BJ (cell line): Measurements from ENCODE around the gene CHRNA9. TPM values are rescaled to one million over a fixed set of nuclear protein-coding genes. Genes with fewer than 3 reads are reported as not detected.
"Not testable (repeated sequence)": the region's sequence is repeated elsewhere in the genome, so short reads cannot be mapped to it uniquely, and the experiment has no call there.

Experiments
- CTCF ChIA-PET: fragments of 350-600 bp; formaldehyde crosslinking; extraction: SDS; loops from one replicate; lab custom pipeline; 2021; ENCODE audit warnings: antibody characterized with exemption, inconsistent platforms; lab: Yijun Ruan, JAX
- POLR2A ChIA-PET: fragments of 300-600 bp; sonication (Branson Sonifier 250); formaldehyde crosslinking; extraction: SDS; loops from one replicate; lab custom pipeline; 2021; ENCODE audit warnings: antibody characterized with exemption; lab: Charles Lee
- DNase-seq: peaks from one replicate; pipeline ENCODE4 v3.0.0-alpha.2; 2011; ENCODE audit warnings: low read depth
- H3K27me3 ChIP-seq: 2 replicates; pipeline ENCODE4 v1.6.0; 2011; ENCODE audit warnings: low read length; ENCODE audit not compliant: control insufficient read depth, insufficient read depth
- H3K36me3 ChIP-seq: 2 replicates; pipeline ENCODE4 v1.5.1; 2011; ENCODE audit warnings: low read length; ENCODE audit not compliant: control insufficient read depth, insufficient read depth
- H3K4me3 ChIP-seq: 2 replicates; pipeline ENCODE4 v1.5.1; 2011; ENCODE audit warnings: low read depth, mild to moderate bottlenecking, control low read depth, low read length
- polyA plus RNA-seq: library from polyadenylated mRNA; depleted of rRNA; stranded (reverse); fragments of >200 nt; gene quantifications from 2 replicates; pipeline ENCODE4 v1.2.3, GENCODE V29; 2011
- TF ChIP-seq, protein P1 (sequence below): IDR thresholded peaks from 2 replicates; pipeline ENCODE4 v1.5.1; 2011; ENCODE audit warnings: low read depth, mild to moderate bottlenecking, control low read depth, inconsistent platforms, low read length, moderate library complexity; ENCODE audit not compliant: insufficient read depth

Gene CHRNA9
- polyA plus RNA-seq, 1 experiment, result 0.12 TPM

GRCh38 chr4:40292313-40292759 is 42.8 kb upstream of the CHRNA9 start:
- CTCF ChIA-PET, result interaction anchor here (1.1 kb wide), 1 partner anchor 236 kb away, joined by 3 read pairs; no protein-coding TSS in a partner anchor
- POLR2A ChIA-PET, result no interaction called here

DNA sequence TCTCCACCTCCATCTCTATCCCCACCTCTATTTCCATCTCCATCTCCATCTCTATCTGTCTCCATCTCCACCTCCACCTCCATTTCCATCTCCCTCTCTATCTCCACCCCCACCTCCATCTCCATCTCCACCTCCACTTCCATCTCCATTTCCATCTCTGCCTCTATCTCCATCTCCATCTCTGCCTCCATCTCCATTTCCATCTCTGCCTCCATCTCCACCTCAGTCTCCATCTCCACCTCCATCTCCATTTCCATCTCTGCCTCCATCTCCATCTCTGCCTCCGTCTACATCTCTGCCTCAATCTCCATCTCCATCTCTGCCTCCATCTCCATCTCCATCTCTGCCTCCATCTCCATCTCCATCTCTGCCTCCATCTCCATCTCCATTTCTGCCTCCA is 40.8 kb upstream of the CHRNA9 start:
- H3K36me3 ChIP-seq, result no peaks in the 10 kb centered on the region
- ChIA-PET CTCF (no interaction called here), POLR2A (no interaction called here)
- TF ChIP-seq, protein P1, sequence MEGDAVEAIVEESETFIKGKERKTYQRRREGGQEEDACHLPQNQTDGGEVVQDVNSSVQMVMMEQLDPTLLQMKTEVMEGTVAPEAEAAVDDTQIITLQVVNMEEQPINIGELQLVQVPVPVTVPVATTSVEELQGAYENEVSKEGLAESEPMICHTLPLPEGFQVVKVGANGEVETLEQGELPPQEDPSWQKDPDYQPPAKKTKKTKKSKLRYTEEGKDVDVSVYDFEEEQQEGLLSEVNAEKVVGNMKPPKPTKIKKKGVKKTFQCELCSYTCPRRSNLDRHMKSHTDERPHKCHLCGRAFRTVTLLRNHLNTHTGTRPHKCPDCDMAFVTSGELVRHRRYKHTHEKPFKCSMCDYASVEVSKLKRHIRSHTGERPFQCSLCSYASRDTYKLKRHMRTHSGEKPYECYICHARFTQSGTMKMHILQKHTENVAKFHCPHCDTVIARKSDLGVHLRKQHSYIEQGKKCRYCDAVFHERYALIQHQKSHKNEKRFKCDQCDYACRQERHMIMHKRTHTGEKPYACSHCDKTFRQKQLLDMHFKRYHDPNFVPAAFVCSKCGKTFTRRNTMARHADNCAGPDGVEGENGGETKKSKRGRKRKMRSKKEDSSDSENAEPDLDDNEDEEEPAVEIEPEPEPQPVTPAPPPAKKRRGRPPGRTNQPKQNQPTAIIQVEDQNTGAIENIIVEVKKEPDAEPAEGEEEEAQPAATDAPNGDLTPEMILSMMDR, result no peak
- no peak for DNase-seq
- H3K27me3 ChIP-seq, result no peaks in the 10 kb centered on the region
- no peak overlapping the region for H3K4me3 ChIP-seq

More at GRCh38 chr4:40292313-40292759, 42.8 kb upstream of the CHRNA9 start:
- TF ChIP-seq, protein P1, result no peak
- no peak overlapping the region for H3K4me3 ChIP-seq
- no peaks in the 10 kb centered on the region for H3K36me3 ChIP-seq
- DNase-seq, result no peak
- H3K27me3 ChIP-seq, result no peaks in the 10 kb centered on the region

DNA sequence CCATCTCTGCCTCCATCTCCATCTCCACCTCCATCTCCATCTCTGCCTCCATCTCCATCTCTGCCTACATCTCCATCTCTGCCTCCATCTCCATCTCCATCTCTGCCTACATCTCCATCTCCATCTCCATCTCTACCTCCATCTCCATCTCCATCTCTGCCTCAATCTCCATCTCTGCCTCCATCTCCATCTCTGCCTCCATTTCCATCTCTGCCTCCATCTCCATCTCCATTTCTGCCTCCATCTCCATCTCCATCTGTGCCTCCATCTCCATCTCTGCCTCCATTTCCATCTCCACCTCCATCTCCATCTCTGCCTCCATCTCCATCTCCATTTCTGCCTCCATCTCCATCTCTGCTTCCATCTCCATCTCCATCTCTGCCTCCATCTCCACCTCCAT is 40.1 kb upstream of the CHRNA9 start:
- H3K4me3 ChIP-seq, CTCF ChIA-PET, H3K36me3 ChIP-seq, H3K27me3 ChIP-seq, POLR2A ChIA-PET, DNase-seq: not testable (repeated sequence)

GRCh38 chr4:40295572-40295971 is 39.6 kb upstream of the CHRNA9 start:
- H3K27me3 ChIP-seq, result no peaks in the 10 kb centered on the region
- no peaks in the 10 kb centered on the region for H3K36me3 ChIP-seq
- CTCF ChIA-PET, result no interaction called here
- DNase-seq, result no peak
- POLR2A ChIA-PET, result no interaction called here
- no peak overlapping the region for H3K4me3 ChIP-seq
- TF ChIP-seq, protein P1, result no peak

- H3K36me3 ChIP-seq, result no peaks in the 10 kb centered on the region
- peaks cover 6% of the 10 kb centered on the region; the same call in 1 of the 2 replicates for H3K27me3 ChIP-seq
- TF ChIP-seq, protein P1, result no peak
- ChIA-PET CTCF (interaction anchor here (1.0 kb wide), 1 partner anchor 11 kb away, joined by 3 read pairs; no protein-coding TSS in a partner anchor), POLR2A (no interaction called here)
- DNase-seq, result no peak
- no peak overlapping the region for H3K4me3 ChIP-seq
These were observed 36.0 kb upstream of the CHRNA9 start for GRCh38 chr4:40299126-40299525.

DNA sequence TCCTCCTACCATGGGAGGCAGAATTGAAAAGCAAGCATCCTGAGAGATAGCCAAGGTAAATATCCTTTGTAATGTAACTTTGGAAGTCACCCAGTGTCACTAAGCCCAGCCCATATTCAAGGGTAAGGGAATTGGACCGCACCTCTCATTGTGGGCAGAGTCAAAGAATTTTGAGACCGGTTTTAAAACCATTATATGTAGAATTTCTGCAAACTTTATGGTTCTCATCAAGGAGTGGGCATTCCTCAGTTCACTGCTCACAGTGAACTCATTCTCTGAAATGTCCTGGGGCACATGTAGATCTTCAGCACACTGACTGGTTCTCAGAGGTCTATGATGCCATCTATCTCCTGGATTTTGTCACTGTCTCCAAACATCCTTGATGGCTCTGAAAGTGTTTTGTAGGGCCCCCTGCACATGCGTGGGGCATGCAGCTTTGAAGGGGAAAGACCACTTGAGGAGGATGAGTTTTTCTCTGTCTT is 35.3 kb upstream of the CHRNA9 start:
- TF ChIP-seq, protein P1, result no peak
- ChIA-PET CTCF (interaction anchor here (1.0 to 1.4 kb wide), 2 partner anchors 10 to 178 kb away, joined by 3 read pairs; no protein-coding TSS in a partner anchor), POLR2A (no interaction called here)
- peaks cover 6% of the 10 kb centered on the region for H3K27me3 ChIP-seq
- no peaks in the 10 kb centered on the region for H3K36me3 ChIP-seq
- no peak overlapping the region for H3K4me3 ChIP-seq
- DNase-seq, result no peak
